Panc1 (cell line): ENCODE results near the gene RNASET2. TPM values are rescaled to one million over a fixed set of nuclear protein-coding genes. Genes with fewer than 3 reads are reported as not detected.

Source experiments
- ATAC-seq: fragments of 200-7000 bp; cut with Tn5 transposase; 2 replicates; pipeline ENCODE4 v1.9.1; 2020; ENCODE audit warnings: mild to moderate bottlenecking, moderate library complexity
- BruUV-seq: library from RNA; stranded (reverse); fragments of 400-500 nt; replicated peaks from 2 replicates; lab custom pipeline; 2021; lab: Mats Ljungman, UMichigan
- CTCF ChIA-PET: fragments of 300-600 bp; sonication (Branson Sonifier 250); formaldehyde crosslinking; loops from one replicate; lab custom pipeline; 2022; ENCODE audit warnings: antibody characterized with exemption; lab: Charles Lee
- POLR2A ChIA-PET: fragments of 300-600 bp; sonication (Branson Sonifier 250); formaldehyde crosslinking; loops from one replicate; lab custom pipeline; 2022; ENCODE audit warnings: antibody characterized with exemption; lab: Charles Lee
- DNase-seq: peaks from one replicate; pipeline ENCODE4 v3.0.0-alpha.2; 2010; ENCODE audit warnings: low read depth, low spot score
- H3K27ac ChIP-seq: 2 replicates; pipeline ENCODE4 v1.5.1; 2011; ENCODE audit warnings: mild to moderate bottlenecking, low read length, inconsistent platforms
- H3K27me3 ChIP-seq: fragments of 200-500 bp; sonication (Bioruptor generic); 2 replicates; pipeline ENCODE4 v1.6.0; 2014; ENCODE audit warnings: low read length, inconsistent platforms; ENCODE audit not compliant: control insufficient read depth, insufficient read depth
- H3K36me3 ChIP-seq: fragments of 200-500 bp; sonication (Bioruptor generic); 2 replicates; pipeline ENCODE4 v1.5.1; 2014; ENCODE audit warnings: inconsistent platforms, mild to moderate bottlenecking, low read length, moderate library complexity; ENCODE audit not compliant: control insufficient read depth, insufficient read depth
- H3K4me1 ChIP-seq: 2 replicates; pipeline ENCODE4 v1.5.1; 2011; ENCODE audit warnings: inconsistent platforms, mild to moderate bottlenecking, low read length, moderate library complexity; ENCODE audit not compliant: control insufficient read depth, insufficient read depth
- H3K4me3 ChIP-seq, 2 experiments: 2 replicates each; pipeline ENCODE4 v1.5.1; 2011 to 2012; ENCODE audit warnings: low read depth in 2 of 2, low read length in 2 of 2, mild to moderate bottlenecking in 2 of 2, inconsistent platforms in 1 of 2, moderate library complexity in 1 of 2
- H3K9me3 ChIP-seq: fragments of 200-500 bp; sonication (Bioruptor generic); 2 replicates; pipeline ENCODE4 v1.5.1; 2014; ENCODE audit warnings: low read depth, mild to moderate bottlenecking, inconsistent platforms, low read length, moderate library complexity; ENCODE audit not compliant: control insufficient read depth, insufficient read depth
- POLR2AphosphoS5 ChIP-seq: IDR thresholded peaks from 2 replicates; pipeline ENCODE4 v1.6.1; 2012; ENCODE audit warnings: mild to moderate bottlenecking, low read depth, low read length, moderate library complexity
- SIN3A ChIP-seq: IDR thresholded peaks from 2 replicates; pipeline ENCODE4 v1.6.1; 2012; ENCODE audit warnings: low read depth, mild to moderate bottlenecking, low read length, moderate library complexity, borderline replicate concordance; ENCODE audit not compliant: insufficient read depth
- TCF7L2 ChIP-seq: IDR thresholded peaks from 2 replicates; pipeline ENCODE4 v1.6.1; 2011; ENCODE audit warnings: mild to moderate bottlenecking, low read depth, low read length, inconsistent platforms
- in situ Hi-C: cut with HindIII; loops from 2 replicates; pipeline ENCODE4 v1.10.0; 2016; ENCODE audit warnings: low sequenced_read_pairs, low pct_unique_long_range_greater_than_20kb
- intact Hi-C: fragments of 100-400 bp; cut with micrococcal nuclease; formaldehyde crosslinking; loops from one replicate; pipeline ENCODE4 v1.10.0; 2022; ENCODE audit not compliant: unreplicated experiment
- total RNA-seq: library from RNA; stranded (reverse); gene quantifications from one replicate; pipeline ENCODE4 v1.2.1, GENCODE V29; 2021; ENCODE audit not compliant: unreplicated experiment
- TF ChIP-seq, protein P1 (sequence below), 2 experiments: IDR thresholded peaks; 2 replicates each; pipeline ENCODE4 v1.6.1; 2011 to 2012; ENCODE audit warnings: low read depth in 2 of 2, control low read depth in 1 of 2, low read length in 1 of 2, mild to moderate bottlenecking in 1 of 2, moderate library complexity in 1 of 2; ENCODE audit not compliant: insufficient read depth in 1 of 2
- TF ChIP-seq, protein P2 (sequence below): fragments of 450-650 bp; IDR thresholded peaks from 2 replicates; pipeline ENCODE4 v1.5.1; 2017; ENCODE audit warnings: mild to moderate bottlenecking

RNASET2 gene
- total RNA-seq, 1 experiment from 2014 or later, result 9.7 TPM

DNA sequence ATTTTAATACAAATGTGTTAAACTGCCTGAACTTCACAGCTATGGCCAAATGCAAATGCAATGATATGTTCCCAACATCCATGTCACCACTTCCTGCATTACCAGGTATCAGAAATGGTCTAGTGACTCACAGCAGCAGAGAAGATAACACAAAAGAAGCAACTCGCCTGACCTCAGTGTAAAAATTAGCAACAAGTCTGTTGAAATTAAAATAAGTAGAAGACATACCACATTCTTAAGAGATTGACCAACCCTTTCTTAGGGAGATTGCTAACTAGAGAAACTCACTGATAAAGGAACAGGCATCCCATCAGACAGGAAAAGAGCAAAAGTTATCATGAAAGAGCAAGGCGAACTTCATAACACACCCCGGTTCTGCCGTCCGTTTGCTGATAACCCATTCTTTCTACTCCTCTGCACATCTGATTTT is 45.1 kb downstream of the RNASET2 start:
- in situ Hi-C loops (no loop called here), intact Hi-C loops (no loop called here)
- ChIA-PET POLR2A (no interaction called here), CTCF (no interaction called here)
- H3K4me3 ChIP-seq, result no peak overlapping the region
- ATAC-seq, result no peak
- no peaks in the 10 kb centered on the region for H3K9me3 ChIP-seq
- DNase-seq, result no peak
- no peaks in the 10 kb centered on the region for H3K4me1 ChIP-seq
- TF ChIP-seq, protein P1, sequence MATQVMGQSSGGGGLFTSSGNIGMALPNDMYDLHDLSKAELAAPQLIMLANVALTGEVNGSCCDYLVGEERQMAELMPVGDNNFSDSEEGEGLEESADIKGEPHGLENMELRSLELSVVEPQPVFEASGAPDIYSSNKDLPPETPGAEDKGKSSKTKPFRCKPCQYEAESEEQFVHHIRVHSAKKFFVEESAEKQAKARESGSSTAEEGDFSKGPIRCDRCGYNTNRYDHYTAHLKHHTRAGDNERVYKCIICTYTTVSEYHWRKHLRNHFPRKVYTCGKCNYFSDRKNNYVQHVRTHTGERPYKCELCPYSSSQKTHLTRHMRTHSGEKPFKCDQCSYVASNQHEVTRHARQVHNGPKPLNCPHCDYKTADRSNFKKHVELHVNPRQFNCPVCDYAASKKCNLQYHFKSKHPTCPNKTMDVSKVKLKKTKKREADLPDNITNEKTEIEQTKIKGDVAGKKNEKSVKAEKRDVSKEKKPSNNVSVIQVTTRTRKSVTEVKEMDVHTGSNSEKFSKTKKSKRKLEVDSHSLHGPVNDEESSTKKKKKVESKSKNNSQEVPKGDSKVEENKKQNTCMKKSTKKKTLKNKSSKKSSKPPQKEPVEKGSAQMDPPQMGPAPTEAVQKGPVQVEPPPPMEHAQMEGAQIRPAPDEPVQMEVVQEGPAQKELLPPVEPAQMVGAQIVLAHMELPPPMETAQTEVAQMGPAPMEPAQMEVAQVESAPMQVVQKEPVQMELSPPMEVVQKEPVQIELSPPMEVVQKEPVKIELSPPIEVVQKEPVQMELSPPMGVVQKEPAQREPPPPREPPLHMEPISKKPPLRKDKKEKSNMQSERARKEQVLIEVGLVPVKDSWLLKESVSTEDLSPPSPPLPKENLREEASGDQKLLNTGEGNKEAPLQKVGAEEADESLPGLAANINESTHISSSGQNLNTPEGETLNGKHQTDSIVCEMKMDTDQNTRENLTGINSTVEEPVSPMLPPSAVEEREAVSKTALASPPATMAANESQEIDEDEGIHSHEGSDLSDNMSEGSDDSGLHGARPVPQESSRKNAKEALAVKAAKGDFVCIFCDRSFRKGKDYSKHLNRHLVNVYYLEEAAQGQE (IDR thresholded peaks at IDR 0.05; ENCODE audit: insufficient read depth in 1 of 2, low read depth in 2 of 2, low read length in 1 of 2), result no peak
- TF ChIP-seq POLR2AphosphoS5 (no peak), TCF7L2 (no peak), SIN3A (no peak)
- peaks cover 2% of the 10 kb centered on the region; the same call in 1 of the 2 replicates for H3K27me3 ChIP-seq
- no peak overlapping the region for H3K27ac ChIP-seq
- BruUV-seq, result no TSS peak
- H3K36me3 ChIP-seq, result no peaks in the 10 kb centered on the region

DNA sequence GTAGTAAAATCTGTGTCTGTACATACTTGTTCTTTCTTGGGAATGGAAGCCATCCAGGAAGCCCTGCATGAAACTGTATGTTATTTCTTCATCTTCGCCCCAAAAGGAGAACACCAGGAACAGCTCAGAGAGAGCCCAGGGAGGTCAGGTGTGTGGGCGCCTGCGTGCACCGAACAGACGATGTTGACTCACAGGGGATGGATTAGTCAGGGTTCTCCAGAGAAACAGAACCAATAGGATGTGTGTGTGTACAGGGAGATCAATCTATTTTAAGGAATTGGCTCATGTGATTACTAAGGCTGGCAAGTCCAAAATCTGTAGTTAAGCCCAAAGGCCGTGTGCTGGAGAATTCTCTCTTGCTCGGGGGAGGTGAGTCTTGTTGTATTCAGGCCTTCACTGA is 45.7 kb downstream of the RNASET2 start:
- TF ChIP-seq, protein P1 (IDR thresholded peaks at IDR 0.05; ENCODE audit: insufficient read depth in 1 of 2, low read depth in 2 of 2, low read length in 1 of 2), result no peak
- no peak for TF ChIP-seq TCF7L2
- intact Hi-C loops, result no loop called here
- BruUV-seq, result no TSS peak
- no peaks in the 10 kb centered on the region for H3K36me3 ChIP-seq
- ATAC-seq (no peak), DNase-seq (no peak)
- no peak overlapping the region for H3K27ac ChIP-seq
- no peak overlapping the region for H3K4me3 ChIP-seq
- CTCF ChIA-PET, result no interaction called here
- H3K9me3 ChIP-seq, result no peaks in the 10 kb centered on the region
- in situ Hi-C loops, result no loop called here
- peaks cover 2% of the 10 kb centered on the region; the same call in 1 of the 2 replicates for H3K27me3 ChIP-seq
- no peaks in the 10 kb centered on the region for H3K4me1 ChIP-seq
- POLR2A ChIA-PET, result no interaction called here

DNA sequence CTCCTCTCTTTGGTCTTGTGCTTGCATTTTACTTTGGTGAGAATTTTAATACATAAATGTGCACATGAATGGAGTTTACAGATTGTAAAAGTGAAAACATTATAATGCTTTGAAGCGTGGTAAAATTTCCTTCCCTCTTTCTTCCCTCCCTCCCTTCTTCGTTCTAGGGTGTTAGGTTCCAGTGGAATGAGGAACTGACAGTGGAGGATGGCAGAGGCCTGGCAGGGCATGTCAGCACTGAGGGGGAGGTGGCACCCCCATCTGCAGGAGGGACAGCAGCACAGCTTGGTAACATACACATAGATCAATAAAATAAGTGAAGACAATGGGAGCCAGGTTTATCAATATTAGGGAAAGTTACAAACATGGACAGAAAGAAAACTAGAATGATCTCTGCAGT is 47.5 kb downstream of the RNASET2 start:
- in situ Hi-C loops, result no loop called here
- no peak overlapping the region for H3K4me3 ChIP-seq
- TF ChIP-seq, protein P2, sequence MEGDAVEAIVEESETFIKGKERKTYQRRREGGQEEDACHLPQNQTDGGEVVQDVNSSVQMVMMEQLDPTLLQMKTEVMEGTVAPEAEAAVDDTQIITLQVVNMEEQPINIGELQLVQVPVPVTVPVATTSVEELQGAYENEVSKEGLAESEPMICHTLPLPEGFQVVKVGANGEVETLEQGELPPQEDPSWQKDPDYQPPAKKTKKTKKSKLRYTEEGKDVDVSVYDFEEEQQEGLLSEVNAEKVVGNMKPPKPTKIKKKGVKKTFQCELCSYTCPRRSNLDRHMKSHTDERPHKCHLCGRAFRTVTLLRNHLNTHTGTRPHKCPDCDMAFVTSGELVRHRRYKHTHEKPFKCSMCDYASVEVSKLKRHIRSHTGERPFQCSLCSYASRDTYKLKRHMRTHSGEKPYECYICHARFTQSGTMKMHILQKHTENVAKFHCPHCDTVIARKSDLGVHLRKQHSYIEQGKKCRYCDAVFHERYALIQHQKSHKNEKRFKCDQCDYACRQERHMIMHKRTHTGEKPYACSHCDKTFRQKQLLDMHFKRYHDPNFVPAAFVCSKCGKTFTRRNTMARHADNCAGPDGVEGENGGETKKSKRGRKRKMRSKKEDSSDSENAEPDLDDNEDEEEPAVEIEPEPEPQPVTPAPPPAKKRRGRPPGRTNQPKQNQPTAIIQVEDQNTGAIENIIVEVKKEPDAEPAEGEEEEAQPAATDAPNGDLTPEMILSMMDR, result no peak
- TF ChIP-seq, protein P1 (IDR thresholded peaks at IDR 0.05; ENCODE audit: insufficient read depth in 1 of 2, low read depth in 2 of 2, low read length in 1 of 2), result no peak
- no peak for TF ChIP-seq POLR2AphosphoS5
- TF ChIP-seq SIN3A, result no peak
- no peak for TF ChIP-seq TCF7L2
- intact Hi-C loops, result no loop called here
- ChIA-PET POLR2A (no interaction called here), CTCF (no interaction called here)
- H3K27me3 ChIP-seq, result peaks cover 4% of the 10 kb centered on the region; the same call in 1 of the 2 replicates
- no peaks in the 10 kb centered on the region for H3K36me3 ChIP-seq
- H3K4me1 ChIP-seq, result no peaks in the 10 kb centered on the region
- ATAC-seq (no peak), DNase-seq (no peak)
- no peak overlapping the region for H3K27ac ChIP-seq
- H3K9me3 ChIP-seq, result no peaks in the 10 kb centered on the region
- no TSS peak for BruUV-seq
